ENCODE measurements around the gene JAZF1.

DNA sequence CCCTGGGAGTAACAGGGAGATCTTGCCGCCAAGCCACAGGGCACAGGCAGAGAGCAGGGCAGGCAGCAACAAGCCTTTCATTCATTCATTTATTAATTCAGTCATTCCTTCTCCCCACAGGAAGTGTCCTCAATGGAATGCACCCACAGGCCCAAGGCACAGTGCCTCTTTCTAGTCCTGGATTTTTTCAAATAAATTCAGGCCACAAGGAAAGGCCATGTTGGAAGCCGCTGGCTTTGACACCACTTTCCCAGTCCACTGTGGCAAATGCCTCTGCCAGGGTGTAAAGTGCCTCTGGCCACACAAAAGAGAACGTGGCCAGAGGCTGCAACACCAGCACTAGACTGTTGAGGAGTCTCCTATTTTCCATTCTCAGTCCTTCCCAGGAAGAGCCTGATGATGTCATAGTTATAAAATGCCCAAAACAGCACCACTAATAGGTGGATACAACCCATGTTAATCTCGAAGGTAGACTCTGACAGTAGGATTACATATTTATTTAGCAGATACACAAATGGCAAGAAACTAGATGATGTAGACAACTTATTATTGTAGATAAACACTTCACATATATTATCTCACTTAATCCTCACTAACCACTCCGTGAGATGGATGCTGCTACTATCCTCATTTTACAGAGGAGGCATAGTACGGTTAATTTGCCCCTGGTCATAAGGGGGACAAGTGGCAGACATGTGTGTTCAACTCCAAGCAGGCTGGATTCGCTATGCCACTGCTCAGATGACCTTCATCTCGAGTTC, 5.5 kb downstream of the JAZF1 start:
- TF ChIP-seq, protein P1, sequence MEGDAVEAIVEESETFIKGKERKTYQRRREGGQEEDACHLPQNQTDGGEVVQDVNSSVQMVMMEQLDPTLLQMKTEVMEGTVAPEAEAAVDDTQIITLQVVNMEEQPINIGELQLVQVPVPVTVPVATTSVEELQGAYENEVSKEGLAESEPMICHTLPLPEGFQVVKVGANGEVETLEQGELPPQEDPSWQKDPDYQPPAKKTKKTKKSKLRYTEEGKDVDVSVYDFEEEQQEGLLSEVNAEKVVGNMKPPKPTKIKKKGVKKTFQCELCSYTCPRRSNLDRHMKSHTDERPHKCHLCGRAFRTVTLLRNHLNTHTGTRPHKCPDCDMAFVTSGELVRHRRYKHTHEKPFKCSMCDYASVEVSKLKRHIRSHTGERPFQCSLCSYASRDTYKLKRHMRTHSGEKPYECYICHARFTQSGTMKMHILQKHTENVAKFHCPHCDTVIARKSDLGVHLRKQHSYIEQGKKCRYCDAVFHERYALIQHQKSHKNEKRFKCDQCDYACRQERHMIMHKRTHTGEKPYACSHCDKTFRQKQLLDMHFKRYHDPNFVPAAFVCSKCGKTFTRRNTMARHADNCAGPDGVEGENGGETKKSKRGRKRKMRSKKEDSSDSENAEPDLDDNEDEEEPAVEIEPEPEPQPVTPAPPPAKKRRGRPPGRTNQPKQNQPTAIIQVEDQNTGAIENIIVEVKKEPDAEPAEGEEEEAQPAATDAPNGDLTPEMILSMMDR (IDR thresholded peaks at IDR 0.05; ENCODE audit: insufficient read depth, low read length): no peak
- TF ChIP-seq POLR2AphosphoS5 (IDR thresholded peaks at IDR 0.05; ENCODE audit: low read depth): no peak
- TF ChIP-seq, protein P2, sequence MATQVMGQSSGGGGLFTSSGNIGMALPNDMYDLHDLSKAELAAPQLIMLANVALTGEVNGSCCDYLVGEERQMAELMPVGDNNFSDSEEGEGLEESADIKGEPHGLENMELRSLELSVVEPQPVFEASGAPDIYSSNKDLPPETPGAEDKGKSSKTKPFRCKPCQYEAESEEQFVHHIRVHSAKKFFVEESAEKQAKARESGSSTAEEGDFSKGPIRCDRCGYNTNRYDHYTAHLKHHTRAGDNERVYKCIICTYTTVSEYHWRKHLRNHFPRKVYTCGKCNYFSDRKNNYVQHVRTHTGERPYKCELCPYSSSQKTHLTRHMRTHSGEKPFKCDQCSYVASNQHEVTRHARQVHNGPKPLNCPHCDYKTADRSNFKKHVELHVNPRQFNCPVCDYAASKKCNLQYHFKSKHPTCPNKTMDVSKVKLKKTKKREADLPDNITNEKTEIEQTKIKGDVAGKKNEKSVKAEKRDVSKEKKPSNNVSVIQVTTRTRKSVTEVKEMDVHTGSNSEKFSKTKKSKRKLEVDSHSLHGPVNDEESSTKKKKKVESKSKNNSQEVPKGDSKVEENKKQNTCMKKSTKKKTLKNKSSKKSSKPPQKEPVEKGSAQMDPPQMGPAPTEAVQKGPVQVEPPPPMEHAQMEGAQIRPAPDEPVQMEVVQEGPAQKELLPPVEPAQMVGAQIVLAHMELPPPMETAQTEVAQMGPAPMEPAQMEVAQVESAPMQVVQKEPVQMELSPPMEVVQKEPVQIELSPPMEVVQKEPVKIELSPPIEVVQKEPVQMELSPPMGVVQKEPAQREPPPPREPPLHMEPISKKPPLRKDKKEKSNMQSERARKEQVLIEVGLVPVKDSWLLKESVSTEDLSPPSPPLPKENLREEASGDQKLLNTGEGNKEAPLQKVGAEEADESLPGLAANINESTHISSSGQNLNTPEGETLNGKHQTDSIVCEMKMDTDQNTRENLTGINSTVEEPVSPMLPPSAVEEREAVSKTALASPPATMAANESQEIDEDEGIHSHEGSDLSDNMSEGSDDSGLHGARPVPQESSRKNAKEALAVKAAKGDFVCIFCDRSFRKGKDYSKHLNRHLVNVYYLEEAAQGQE (IDR thresholded peaks at IDR 0.05; ENCODE audit: insufficient replicate concordance, low read depth): no peak
- no peak for TF ChIP-seq SPI1 (IDR thresholded peaks at IDR 0.05; ENCODE audit: borderline replicate concordance, low read depth)

Measured in HL-60 (cell line).